ENCODE data around the gene MBNL1.

DNA sequence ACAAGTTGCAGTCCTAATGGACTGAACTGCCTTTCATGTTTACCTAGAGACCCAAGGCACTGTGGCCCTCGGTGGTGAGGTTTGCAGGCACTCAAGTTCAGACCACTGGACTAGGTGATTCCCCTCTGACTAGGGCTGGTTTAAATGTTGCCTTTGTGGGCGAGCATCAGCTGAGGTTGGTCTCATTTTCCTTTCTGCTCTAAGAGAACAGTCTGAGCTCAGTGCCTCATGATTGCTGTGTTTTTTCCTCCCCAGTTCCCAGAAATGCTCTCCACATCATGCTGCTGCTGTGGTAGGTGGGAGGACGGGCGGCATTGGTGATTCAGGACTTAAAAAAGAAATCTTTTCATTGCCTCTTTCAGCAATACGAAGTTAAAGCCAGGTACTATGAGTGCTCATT, 237.2 kb downstream of the MBNL1 start:
- TF ChIP-seq, protein P1, sequence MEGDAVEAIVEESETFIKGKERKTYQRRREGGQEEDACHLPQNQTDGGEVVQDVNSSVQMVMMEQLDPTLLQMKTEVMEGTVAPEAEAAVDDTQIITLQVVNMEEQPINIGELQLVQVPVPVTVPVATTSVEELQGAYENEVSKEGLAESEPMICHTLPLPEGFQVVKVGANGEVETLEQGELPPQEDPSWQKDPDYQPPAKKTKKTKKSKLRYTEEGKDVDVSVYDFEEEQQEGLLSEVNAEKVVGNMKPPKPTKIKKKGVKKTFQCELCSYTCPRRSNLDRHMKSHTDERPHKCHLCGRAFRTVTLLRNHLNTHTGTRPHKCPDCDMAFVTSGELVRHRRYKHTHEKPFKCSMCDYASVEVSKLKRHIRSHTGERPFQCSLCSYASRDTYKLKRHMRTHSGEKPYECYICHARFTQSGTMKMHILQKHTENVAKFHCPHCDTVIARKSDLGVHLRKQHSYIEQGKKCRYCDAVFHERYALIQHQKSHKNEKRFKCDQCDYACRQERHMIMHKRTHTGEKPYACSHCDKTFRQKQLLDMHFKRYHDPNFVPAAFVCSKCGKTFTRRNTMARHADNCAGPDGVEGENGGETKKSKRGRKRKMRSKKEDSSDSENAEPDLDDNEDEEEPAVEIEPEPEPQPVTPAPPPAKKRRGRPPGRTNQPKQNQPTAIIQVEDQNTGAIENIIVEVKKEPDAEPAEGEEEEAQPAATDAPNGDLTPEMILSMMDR (IDR thresholded peaks at IDR 0.05; ENCODE audit: low read depth, low read length, missing input control): no peak
- TF ChIP-seq, protein P2, sequence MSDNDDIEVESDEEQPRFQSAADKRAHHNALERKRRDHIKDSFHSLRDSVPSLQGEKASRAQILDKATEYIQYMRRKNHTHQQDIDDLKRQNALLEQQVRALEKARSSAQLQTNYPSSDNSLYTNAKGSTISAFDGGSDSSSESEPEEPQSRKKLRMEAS (IDR thresholded peaks at IDR 0.05): no peak
- TF ChIP-seq, protein P3, sequence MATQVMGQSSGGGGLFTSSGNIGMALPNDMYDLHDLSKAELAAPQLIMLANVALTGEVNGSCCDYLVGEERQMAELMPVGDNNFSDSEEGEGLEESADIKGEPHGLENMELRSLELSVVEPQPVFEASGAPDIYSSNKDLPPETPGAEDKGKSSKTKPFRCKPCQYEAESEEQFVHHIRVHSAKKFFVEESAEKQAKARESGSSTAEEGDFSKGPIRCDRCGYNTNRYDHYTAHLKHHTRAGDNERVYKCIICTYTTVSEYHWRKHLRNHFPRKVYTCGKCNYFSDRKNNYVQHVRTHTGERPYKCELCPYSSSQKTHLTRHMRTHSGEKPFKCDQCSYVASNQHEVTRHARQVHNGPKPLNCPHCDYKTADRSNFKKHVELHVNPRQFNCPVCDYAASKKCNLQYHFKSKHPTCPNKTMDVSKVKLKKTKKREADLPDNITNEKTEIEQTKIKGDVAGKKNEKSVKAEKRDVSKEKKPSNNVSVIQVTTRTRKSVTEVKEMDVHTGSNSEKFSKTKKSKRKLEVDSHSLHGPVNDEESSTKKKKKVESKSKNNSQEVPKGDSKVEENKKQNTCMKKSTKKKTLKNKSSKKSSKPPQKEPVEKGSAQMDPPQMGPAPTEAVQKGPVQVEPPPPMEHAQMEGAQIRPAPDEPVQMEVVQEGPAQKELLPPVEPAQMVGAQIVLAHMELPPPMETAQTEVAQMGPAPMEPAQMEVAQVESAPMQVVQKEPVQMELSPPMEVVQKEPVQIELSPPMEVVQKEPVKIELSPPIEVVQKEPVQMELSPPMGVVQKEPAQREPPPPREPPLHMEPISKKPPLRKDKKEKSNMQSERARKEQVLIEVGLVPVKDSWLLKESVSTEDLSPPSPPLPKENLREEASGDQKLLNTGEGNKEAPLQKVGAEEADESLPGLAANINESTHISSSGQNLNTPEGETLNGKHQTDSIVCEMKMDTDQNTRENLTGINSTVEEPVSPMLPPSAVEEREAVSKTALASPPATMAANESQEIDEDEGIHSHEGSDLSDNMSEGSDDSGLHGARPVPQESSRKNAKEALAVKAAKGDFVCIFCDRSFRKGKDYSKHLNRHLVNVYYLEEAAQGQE (IDR thresholded peaks at IDR 0.05): no peak
- no peak for TF ChIP-seq TAF1 (conservative IDR thresholded peaks at IDR 0.05)
- TF ChIP-seq, protein P4, sequence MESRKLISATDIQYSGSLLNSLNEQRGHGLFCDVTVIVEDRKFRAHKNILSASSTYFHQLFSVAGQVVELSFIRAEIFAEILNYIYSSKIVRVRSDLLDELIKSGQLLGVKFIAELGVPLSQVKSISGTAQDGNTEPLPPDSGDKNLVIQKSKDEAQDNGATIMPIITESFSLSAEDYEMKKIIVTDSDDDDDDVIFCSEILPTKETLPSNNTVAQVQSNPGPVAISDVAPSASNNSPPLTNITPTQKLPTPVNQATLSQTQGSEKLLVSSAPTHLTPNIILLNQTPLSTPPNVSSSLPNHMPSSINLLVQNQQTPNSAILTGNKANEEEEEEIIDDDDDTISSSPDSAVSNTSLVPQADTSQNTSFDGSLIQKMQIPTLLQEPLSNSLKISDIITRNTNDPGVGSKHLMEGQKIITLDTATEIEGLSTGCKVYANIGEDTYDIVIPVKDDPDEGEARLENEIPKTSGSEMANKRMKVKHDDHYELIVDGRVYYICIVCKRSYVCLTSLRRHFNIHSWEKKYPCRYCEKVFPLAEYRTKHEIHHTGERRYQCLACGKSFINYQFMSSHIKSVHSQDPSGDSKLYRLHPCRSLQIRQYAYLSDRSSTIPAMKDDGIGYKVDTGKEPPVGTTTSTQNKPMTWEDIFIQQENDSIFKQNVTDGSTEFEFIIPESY (IDR thresholded peaks at IDR 0.05): no peak
- TF ChIP-seq, protein P5, sequence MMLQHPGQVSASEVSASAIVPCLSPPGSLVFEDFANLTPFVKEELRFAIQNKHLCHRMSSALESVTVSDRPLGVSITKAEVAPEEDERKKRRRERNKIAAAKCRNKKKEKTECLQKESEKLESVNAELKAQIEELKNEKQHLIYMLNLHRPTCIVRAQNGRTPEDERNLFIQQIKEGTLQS (IDR thresholded peaks at IDR 0.05): no peak

Measured in liver (tissue), 3 donors.